NT2/D1 (cell line): Measurements from ENCODE around the gene ADGRL3.

ENCODE experiments used
- SUZ12 ChIP-seq: IDR thresholded peaks from 2 replicates; pipeline ENCODE4 v1.6.1; 2011; ENCODE audit not compliant: insufficient read length, insufficient read depth; ENCODE audit errors: extremely low read depth
- YY1 ChIP-seq: IDR thresholded peaks from 2 replicates; pipeline ENCODE4 v1.6.1; 2011; ENCODE audit not compliant: insufficient read length, insufficient read depth
- ZNF274 ChIP-seq: IDR thresholded peaks from 2 replicates; pipeline ENCODE4 v1.6.1; 2011; ENCODE audit warnings: mild to moderate bottlenecking, low read depth, low read length

DNA sequence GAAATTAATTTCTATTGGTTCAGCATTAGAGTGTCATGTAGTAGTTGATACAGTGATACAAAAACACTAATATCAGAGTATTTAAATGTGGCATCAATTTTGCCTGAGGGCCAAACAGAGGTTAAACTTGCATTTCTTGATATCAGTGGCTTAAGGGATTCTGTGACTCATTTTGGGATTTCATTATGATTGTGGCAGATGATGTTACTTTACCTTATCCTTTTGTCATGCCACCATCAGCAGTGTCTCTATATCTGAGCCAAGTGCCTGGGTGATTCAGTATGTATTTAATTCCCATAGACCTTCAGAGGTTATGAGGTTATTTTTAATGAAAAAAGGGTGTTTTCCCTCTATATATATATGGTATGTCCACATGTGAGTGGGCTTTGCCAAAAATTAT is 582.9 kb downstream of the ADGRL3 start:
- TF ChIP-seq YY1 (no peak), ZNF274 (no peak), SUZ12 (no peak)
